GM21619 (cell line): ENCODE results near the gene COLGALT1.
"Not testable (repeated sequence)": the region's sequence is repeated elsewhere in the genome, so short reads cannot be mapped to it uniquely, and the experiment has no call there.

Experiments used
- ATAC-seq: cut with Tn5 transposase; IDR thresholded peaks from one replicate; pipeline ENCODE4 v1.9.1; 2021; ENCODE audit not compliant: unreplicated experiment

The COLGALT1 gene

DNA sequence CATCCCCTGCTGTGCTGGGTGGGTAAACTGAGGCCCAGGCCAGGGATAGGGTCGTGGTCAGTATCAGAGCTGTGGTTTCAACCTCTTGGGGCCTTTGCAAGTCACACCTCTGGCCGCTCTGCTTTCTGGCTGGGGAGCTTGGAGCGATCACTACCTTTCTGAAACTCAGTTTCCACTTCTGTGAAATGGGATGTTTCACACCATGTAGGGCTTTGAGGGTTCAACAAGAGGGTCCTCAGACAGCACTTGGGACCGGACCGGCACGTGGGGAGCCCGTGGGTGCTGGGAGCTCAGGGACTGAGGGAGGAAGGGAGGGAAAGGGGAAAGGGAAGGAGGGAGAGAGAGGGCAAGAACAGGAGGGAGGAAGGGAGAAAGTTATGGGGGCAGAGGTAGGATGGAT, 22.9 kb upstream of the COLGALT1 start:
- ATAC-seq = no peak

DNA sequence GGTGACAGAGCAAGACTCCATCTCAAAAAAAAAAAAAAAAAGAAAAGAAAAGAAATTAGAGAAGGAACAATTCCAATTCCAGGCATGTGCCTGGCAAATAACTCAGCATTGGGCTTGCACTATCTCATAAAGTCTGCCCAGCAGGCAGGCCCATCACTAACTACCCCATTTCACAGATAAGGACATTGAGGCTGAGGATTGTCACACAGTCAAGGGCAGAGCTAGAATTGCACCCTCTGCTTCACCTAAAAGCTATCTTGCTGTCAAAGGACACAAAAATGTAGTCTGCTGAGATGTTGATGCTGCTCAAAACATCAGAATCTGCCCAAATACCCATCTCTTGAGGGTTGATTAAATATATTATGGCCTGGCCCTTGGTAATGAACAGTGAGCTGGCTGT, 20.7 kb upstream of the COLGALT1 start:
- ATAC-seq = no peak

GRCh38 chr19:17536955-17537354, 18.5 kb upstream of the COLGALT1 start:
- ATAC-seq = no peak

DNA sequence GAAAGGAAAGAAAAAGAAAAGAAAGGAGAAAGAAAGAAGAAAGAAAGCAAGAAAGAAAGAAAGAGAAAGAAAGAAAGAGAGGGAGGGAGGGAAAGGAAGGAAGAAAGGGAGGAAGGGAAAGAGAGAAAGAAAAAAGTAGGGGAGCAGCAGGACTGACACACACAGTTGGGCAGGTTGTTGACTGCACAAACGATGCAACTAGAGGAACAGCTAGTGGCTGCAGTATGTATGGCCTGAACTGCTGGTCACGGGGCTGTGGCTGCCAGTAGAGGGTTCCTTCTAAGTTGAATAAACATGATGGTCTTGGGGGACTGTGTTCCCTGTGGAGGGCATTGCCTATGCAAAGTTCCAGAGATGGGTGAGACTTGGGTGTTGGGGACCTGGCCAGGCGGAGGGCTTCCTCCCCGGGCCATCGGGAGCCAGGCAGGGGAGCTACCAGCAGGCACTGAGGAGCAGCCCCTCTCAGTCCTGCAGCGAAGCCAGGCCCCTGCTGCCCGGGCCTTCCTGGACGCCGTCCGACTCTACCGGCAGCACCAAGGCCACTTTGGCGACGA, 16.7 kb upstream of the COLGALT1 start:
- ATAC-seq = no peak

DNA sequence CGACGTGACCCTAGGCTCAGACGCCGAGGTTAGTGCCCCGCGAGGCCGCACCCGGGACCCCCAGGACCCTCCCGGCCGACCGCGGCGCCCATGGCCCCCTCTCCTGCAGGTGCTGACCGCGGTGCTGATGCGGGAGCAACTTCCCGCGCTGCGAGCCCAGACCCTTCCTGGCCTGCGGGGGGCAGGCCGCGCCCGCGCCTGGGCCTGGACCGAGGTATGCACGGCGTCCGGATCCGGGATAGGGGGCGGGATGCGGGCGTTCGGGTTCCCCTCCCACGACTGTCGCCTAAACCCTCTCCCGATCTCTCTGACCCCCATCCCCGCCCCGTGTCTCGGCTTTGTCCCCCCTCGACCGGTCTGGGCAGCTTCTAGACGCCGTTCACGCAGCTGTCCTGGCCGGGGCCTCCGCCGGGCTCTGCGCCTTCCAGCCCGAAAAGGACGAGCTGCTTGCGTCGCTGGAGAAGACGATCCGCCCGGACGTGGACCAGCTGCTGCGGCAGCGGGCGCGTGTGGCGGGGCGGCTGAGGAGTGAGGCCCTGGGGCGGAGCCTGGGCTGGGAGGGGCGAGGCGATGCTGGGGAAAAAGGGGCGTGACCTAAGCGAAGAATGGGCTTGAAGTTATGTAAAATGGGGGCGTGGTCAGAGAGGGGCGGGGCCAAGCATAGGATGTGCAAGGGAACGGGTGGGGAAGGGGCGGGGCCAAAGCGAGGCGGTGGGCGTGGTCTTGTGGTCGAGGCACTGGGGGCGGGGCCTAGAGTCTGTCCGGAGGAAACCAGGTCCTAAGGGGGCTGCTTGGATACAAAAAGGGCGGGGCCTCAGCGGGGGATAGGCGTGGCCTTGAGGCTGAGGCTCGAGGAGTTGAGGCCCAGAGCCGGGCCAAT, 16.0 kb upstream of the COLGALT1 start:
- no peak for ATAC-seq

- ATAC-seq = no peak
Observed at GRCh38 chr19:17540174-17540573, 15.3 kb upstream of the COLGALT1 start.

- no peak for ATAC-seq
Observed at GRCh38 chr19:17541184-17541759, 14.2 kb upstream of the COLGALT1 start.

DNA sequence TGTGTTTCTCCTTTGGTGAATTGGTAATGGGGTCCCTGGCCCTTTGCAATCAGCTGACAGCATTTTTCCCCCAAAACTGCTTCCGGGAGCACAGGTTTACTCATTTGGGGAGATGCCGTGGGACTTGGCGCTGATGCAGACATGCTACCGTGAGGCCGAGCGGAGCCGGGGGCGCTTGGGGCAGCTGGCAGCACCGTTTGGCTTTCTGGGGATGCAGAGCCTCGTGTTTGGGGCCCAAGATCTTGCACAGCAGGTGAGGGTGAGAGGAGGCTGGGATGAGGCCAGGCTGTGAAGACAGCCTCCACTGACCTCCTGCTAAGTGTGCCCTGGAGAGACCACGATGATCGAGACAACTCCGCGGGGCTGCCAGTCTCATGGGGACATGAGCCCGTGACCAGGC, 13.4 kb upstream of the COLGALT1 start:
- ATAC-seq = no peak

DNA sequence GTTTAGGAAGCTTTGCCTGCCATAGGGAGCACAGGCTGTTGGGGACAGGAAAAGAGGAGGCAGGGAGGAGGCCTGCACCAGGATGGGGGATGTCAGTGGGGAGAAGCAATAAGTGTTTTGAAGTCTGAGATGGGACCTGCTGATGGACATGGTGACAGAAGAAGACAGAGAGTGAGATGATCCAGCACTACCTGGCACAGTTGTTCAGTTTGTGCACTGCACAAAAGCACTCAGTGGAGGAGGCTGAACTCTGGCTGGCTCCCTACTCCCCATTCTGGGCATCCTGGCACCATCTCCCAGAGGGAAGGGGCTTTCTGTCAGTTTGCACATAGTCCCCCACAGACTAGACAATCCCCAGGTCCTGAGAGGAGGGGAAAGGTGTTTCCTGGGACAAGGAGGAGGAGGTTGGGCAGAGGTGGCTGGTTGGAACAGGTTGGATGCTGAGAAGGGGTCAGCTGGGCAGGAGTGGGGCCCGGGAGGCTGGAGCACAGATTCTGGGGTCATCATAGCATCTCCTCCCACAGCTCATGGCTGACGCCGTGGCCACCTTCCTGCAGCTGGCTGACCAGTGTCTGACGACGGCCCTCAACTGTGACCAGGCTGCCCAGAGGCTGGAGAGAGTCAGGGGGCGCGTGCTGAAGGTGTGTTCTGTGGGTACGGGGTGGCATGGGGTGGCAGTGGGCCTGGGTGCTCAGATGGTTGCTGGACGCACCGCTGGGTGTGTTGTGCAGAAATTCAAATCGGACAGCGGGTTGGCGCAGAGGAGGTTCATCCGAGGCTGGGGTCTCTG, 12.5 kb upstream of the COLGALT1 start:
- no peak for ATAC-seq

DNA sequence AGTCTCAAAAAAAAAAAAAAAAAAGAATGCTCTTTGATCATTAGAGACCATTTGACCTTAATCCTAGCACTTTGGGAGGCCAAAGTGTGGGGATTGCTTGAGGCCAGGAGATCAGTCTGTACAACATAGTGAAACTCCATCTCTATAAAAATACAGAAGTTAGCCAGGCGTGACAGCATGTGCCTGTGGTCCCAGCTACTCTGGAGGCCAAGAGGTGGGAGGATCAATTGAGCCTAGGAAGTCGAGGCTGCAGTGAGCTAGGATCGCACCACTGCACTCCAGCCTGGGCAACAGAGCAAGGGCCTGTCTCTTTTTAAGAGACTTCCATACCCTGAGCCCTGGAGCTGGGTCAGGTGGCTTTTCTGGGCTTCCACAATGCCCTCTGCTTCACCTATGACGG, 11.5 kb upstream of the COLGALT1 start:
- no peak for ATAC-seq

- ATAC-seq = no peak
Observed at GRCh38 chr19:17544418-17544817, 11.0 kb upstream of the COLGALT1 start.

- ATAC-seq = no peak
Observed at GRCh38 chr19:17548145-17548544, 7.3 kb upstream of the COLGALT1 start.

GRCh38 chr19:17549085-17549740, 6.2 kb upstream of the COLGALT1 start:
- ATAC-seq = no peak

GRCh38 chr19:17550076-17550667, 5.3 kb upstream of the COLGALT1 start:
- no peak for ATAC-seq

DNA sequence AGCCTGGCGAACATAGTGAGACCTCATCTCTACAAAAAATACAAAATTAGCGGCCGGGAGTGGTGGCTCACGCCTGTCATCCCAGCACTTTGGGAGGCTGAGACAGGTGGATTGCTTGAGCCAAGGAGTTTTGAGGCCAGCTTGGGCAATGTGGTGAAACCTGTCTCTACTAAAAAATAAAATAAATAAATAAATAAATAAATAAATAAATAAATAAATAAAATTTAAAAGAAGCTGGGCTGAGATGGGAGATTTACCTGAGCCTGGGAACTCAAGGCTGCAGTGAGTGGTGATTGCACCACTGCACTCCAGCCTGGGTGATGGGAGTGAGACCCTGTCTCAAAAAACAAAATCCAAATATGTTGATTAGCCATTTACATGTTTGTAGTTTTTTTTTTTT, 2.7 kb upstream of the COLGALT1 start:
- ATAC-seq = not testable (repeated sequence)

GRCh38 chr19:17553256-17553655, 2.2 kb upstream of the COLGALT1 start:
- ATAC-seq = no peak

DNA sequence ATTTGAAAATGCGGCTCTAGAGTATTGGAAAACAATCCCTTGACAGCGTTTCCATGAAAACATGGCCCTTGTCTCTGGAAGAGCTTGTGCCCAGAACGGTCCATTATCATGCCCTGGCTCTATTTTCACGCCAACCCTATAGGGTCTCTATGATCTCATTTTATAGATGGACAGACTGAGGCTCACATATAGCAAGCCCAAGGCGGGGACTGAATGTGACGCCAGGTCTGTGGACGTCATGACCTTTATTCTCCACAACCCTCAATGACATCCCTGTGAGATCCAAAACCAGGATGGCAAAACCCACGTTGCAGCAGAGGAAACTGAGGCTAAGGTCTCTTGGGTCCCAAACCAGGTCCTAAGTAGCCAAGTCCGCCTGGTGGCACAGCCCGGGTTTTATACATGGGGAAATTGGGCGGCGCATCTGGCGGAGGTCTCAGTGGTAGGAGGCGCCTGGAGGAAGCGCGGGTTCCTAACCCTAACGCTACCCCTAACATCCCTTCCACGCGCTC, 425 bp upstream of the COLGALT1 start:
- no peak for ATAC-seq

DNA sequence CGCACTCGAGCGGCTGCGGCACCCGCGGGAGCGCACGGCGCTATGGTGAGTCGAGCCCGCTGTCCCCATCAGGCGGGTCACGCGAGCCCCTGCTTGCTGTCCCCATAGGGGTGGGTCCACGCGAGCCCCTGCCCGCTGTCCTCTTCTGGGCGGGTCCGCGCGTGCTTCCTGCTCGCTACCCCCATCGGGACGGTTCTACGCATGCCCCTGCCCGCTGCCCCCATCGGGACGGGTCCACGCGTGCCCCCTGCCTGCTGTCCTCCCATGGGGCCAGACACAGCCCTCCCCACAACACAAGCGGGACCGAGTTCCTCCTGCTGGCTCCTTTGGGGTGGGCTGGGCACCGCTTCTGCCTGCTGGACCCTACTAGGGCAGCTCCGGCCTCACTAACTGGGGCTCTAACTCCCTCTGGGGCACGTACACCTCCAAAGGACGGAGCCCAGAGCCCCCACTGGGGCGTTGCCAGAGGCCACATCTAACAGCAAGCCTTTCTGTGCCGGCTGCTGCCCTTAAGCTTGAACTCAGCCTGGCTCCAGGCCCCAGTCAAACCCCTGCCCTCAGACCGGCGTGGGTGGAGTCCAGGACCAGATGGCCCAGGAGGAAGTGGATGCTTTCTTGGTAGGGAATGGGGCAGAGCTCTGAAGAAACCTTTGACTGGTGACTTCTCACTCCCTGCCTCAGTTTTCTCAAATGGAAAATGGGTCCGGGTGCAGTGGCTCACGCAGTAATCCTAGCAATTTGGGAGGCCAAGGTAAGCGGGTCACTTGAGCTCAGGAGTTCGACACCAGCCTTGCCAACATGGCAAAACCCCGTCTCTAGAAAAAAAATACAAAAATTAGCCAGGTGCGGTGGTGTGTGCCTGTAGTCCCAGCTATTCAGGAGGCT, 722 bp downstream of the COLGALT1 start:
- peak; percentile 30 for ATAC-seq

GRCh38 chr19:17556995-17557394, 1.5 kb downstream of the COLGALT1 start:
- ATAC-seq = no peak
